HCT116 (cell line): ENCODE measurements around the gene CHD1L.

Experiments
- ATF3 ChIP-seq: IDR thresholded peaks from 2 replicates; pipeline ENCODE4 v1.6.1; 2012
- CTCF ChIP-seq, 3 experiments: fragments of 200-600 bp in 1 of 3; sonication (generic) in 1 of 3; IDR thresholded peaks in 2 of 3; conservative IDR thresholded peaks in 1 of 3; 2 replicates each; pipeline ENCODE4 v1.5.1; 2012 to 2017; ENCODE audit warnings: low read depth in 2 of 3, low read length in 2 of 3, antibody characterized with exemption in 1 of 3, borderline replicate concordance in 1 of 3, control low read depth in 1 of 3, mild to moderate bottlenecking in 1 of 3, mixed read lengths in 1 of 3, mixed run types in 1 of 3, moderate library complexity in 1 of 3; ENCODE audit not compliant: insufficient read depth in 1 of 3
- ELF1 ChIP-seq: IDR thresholded peaks from 2 replicates; pipeline ENCODE4 v1.6.1; 2012; ENCODE audit warnings: low read depth, borderline replicate concordance
- EZH2 ChIP-seq: fragments of 200-600 bp; sonication (generic); IDR thresholded peaks from 2 replicates; pipeline ENCODE4 v1.6.1; 2017; ENCODE audit warnings: antibody characterized with exemption, mixed run types
- EZH2phosphoT487 ChIP-seq: fragments of 200-600 bp; IDR thresholded peaks from 2 replicates; pipeline ENCODE4 v1.6.1; 2018; ENCODE audit warnings: antibody characterized with exemption, borderline replicate concordance
- JUND ChIP-seq: IDR thresholded peaks from 2 replicates; pipeline ENCODE4 v1.6.1; 2012
- MAX ChIP-seq: IDR thresholded peaks from 2 replicates; pipeline ENCODE4 v1.6.1; 2012
- POLR2A ChIP-seq: IDR thresholded peaks from 2 replicates; pipeline ENCODE4 v1.7.0; 2011; ENCODE audit warnings: borderline replicate concordance; ENCODE audit not compliant: insufficient read depth, insufficient read length; ENCODE audit errors: extremely low read depth
- POLR2AphosphoS5 ChIP-seq: IDR thresholded peaks from 2 replicates; pipeline ENCODE4 v1.6.1; 2011; ENCODE audit warnings: mild to moderate bottlenecking, low read depth, low read length, moderate library complexity
- REST ChIP-seq: IDR thresholded peaks from 2 replicates; pipeline ENCODE4 v1.6.1; 2012; ENCODE audit warnings: low read depth
- SP1 ChIP-seq: IDR thresholded peaks from 2 replicates; pipeline ENCODE4 v1.6.1; 2012; ENCODE audit warnings: low read depth
- YY1 ChIP-seq: IDR thresholded peaks from 2 replicates; pipeline ENCODE4 v1.6.1; 2011; ENCODE audit warnings: low read length, low read depth, moderate library complexity, mild to moderate bottlenecking; ENCODE audit not compliant: insufficient replicate concordance; ENCODE audit errors: extremely low read depth
- ZFX ChIP-seq: fragments of 450-650 bp; IDR thresholded peaks from 2 replicates; pipeline ENCODE4 v1.6.1; 2017

- TF ChIP-seq EZH2: no peak
- no peak for TF ChIP-seq REST
- TF ChIP-seq CTCF (IDR thresholded peaks at IDR 0.05 in 2 of 3, conservative IDR thresholded peaks at IDR 0.05 in 1 of 3; ENCODE audit: borderline replicate concordance in 1 of 3, insufficient read depth in 1 of 3, low read depth in 2 of 3, low read length in 2 of 3): no peak
- TF ChIP-seq ZFX: no peak
- TF ChIP-seq ATF3: no peak
- no peak for TF ChIP-seq POLR2A
- no peak for TF ChIP-seq JUND
- TF ChIP-seq SP1: no peak
- no peak for TF ChIP-seq POLR2AphosphoS5
- no peak for TF ChIP-seq MAX
- TF ChIP-seq EZH2phosphoT487: no peak
- no peak for TF ChIP-seq YY1
- no peak for TF ChIP-seq ELF1
These were observed 3.3 kb upstream of the CHD1L start for GRCh38 chr1:147238925-147239820.
